Peyer's patch (tissue), 4 donors: ENCODE data around the gene AIPL1.

Source experiments
- CTCF ChIP-seq, 6 experiments: fragments of 450-650 bp in 4 of 6; fragments of 200-600 bp in 2 of 6; sonication (generic) in 1 of 6; IDR thresholded peaks; one replicate each; pipeline ENCODE4 v1.5.1; 2017 to 2019; ENCODE audit warnings: antibody characterized with exemption in 6 of 6, mild to moderate bottlenecking in 3 of 6, moderate library complexity in 1 of 6
- POLR2A ChIP-seq, 2 donors: fragments of 450-650 bp; IDR thresholded peaks; one replicate each; pipeline ENCODE4 v1.5.1; 2017; ENCODE audit warnings: antibody characterized with exemption in 2 of 2, mild to moderate bottlenecking in 2 of 2, moderate library complexity in 2 of 2

- no peak for TF ChIP-seq POLR2A (IDR thresholded peaks at IDR 0.05)
- TF ChIP-seq CTCF (IDR thresholded peaks at IDR 0.05) = no peak
Observed at GRCh38 chr17:6425407-6425806, 9.5 kb downstream of the AIPL1 start.
